ENCODE data around the gene BAAT.

The BAAT gene

DNA sequence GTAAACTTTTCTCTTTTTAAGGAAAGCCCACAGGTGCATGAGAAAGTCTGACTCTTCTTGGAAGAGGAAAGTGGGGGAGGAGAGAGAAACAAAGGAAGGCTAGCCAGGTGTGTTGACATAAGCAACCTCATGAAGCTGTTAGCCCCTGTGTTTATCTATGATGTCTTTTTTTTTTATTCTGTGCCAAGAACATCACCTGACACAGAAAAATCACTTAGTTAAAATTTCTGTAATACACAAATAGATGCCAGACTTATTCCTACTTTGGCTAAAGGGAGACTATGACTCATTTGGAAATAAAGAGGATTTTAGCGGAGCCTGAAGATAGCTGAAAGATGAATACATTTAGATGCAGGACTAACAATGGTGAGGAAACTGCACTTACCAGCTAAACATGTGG, 58.3 kb downstream of the BAAT start:
- peaks cover 15 to 21% of the 10 kb centered on the region in 2 donors for H3K9me3 ChIP-seq (ENCODE audit: control insufficient read depth in 1 of 2, low read length in 2 of 2)

DNA sequence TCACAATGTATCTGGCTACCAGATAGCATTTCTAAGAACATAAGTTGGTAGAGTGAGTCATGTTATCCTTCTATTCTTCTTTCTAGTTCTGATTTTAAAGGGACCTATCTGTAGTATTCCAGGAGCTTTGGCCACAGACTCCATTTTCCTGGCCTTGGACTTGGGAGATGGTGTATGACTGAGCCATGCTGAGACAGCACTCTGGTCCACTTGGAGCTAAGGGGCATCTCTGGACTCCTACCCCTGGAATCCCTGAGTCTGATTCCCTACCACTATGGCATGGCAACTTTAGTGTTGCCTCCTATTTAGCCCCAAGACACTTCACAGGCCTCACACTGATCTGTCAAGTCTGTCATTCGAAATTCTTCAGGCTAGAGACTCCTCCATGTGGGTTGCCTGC, 58.8 kb downstream of the BAAT start:
- Histone ChIP-seq H3K27me3 (ENCODE audit: control insufficient read depth in 1 of 2, insufficient read depth in 2 of 2, low read length in 2 of 2) (no peaks in the 10 kb centered on the region), H3K4me1 (ENCODE audit: control insufficient read depth in 1 of 2, insufficient read depth in 2 of 2, low read length in 2 of 2) (peaks cover 0 to 4% of the 10 kb centered on the region in 2 donors), H3K27ac (ENCODE audit: low read depth, low read length) (no peak overlapping the region), H3K9me3 (ENCODE audit: control insufficient read depth in 1 of 2, low read length in 2 of 2) (peaks cover 15 to 21% of the 10 kb centered on the region in 2 donors), H3K36me3 (ENCODE audit: control insufficient read depth in 1 of 2, insufficient read depth in 2 of 2, low read length in 2 of 2) (peaks cover 0 to 4% of the 10 kb centered on the region in 2 donors), H3K9ac (ENCODE audit: low read depth in 1 of 2, low read length in 2 of 2) (no peak overlapping the region), H3K4me3 (ENCODE audit: low read depth in 1 of 2, low read length in 2 of 2) (no peak overlapping the region)

More for the DNA sequence above, 58.3 kb downstream of the BAAT start:
- Histone ChIP-seq H3K4me3 (ENCODE audit: low read depth in 1 of 2, low read length in 2 of 2) (no peak overlapping the region), H3K4me1 (ENCODE audit: control insufficient read depth in 1 of 2, insufficient read depth in 2 of 2, low read length in 2 of 2) (peaks cover 0 to 4% of the 10 kb centered on the region in 2 donors), H3K27me3 (ENCODE audit: control insufficient read depth in 1 of 2, insufficient read depth in 2 of 2, low read length in 2 of 2) (no peaks in the 10 kb centered on the region), H3K9ac (ENCODE audit: low read depth in 1 of 2, low read length in 2 of 2) (no peak overlapping the region), H3K27ac (ENCODE audit: low read depth, low read length) (no peak overlapping the region), H3K36me3 (ENCODE audit: control insufficient read depth in 1 of 2, insufficient read depth in 2 of 2, low read length in 2 of 2) (peaks cover 0 to 4% of the 10 kb centered on the region in 2 donors)

DNA sequence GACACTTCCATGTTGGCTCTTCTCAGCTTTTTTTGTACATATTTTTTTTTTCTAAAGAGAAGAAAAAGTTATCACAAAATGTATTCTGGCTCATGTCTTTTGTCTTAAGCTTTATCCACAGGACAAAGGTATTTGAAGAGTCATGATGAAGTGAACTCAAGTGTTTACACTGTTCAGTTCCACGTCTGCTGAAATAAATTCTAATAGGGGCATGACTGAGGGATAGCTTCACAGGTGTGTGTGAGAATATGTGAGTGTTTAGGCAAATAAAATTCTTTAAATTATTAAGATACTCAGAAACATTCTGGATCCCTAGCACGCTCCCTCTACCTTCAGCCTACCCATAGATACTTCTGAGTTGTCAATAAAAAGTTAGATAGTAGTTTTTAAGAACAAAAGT, 59.8 kb downstream of the BAAT start:
- Histone ChIP-seq H3K4me3 (ENCODE audit: low read depth in 1 of 2, low read length in 2 of 2) (no peak overlapping the region), H3K36me3 (ENCODE audit: control insufficient read depth in 1 of 2, insufficient read depth in 2 of 2, low read length in 2 of 2) (peaks cover 0 to 4% of the 10 kb centered on the region in 2 donors), H3K27ac (ENCODE audit: low read depth, low read length) (no peak overlapping the region), H3K9me3 (ENCODE audit: control insufficient read depth in 1 of 2, low read length in 2 of 2) (peaks cover 15 to 21% of the 10 kb centered on the region in 2 donors), H3K4me1 (ENCODE audit: control insufficient read depth in 1 of 2, insufficient read depth in 2 of 2, low read length in 2 of 2) (peaks cover 0 to 4% of the 10 kb centered on the region in 2 donors), H3K9ac (ENCODE audit: low read depth in 1 of 2, low read length in 2 of 2) (no peak overlapping the region), H3K27me3 (ENCODE audit: control insufficient read depth in 1 of 2, insufficient read depth in 2 of 2, low read length in 2 of 2) (no peaks in the 10 kb centered on the region)

DNA sequence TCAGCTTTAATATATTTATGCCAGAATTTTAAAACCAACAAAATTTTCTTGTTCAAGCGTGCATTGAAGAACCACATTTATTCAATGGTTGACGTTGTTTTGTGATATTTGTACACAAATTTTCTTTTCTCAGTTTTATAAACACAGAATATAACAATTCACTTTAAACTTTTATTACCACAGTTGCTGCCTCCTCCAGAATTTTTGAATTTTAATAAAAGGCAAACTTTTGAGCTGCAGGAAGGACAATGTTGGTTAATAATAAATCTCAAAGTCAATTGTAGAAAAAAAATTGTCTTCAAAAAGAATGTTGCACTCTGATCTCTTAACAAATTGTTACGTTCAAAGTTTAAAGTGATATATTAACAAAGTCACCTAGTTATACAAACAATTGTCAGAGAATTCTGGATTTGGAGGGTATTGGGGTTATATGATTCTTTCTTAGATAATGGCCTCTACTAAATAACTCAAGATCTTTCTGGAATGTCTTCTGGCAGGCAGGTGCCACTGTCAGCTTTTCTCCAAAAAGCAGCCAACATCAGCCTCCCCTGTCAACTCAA, 60.5 kb downstream of the BAAT start:
- no peak overlapping the region for H3K4me3 ChIP-seq (ENCODE audit: low read depth in 1 of 2, low read length in 2 of 2)
- peaks cover 15 to 21% of the 10 kb centered on the region in 2 donors for H3K9me3 ChIP-seq (ENCODE audit: control insufficient read depth in 1 of 2, low read length in 2 of 2)
- H3K4me1 ChIP-seq (ENCODE audit: control insufficient read depth in 1 of 2, insufficient read depth in 2 of 2, low read length in 2 of 2): peaks cover 0 to 4% of the 10 kb centered on the region in 2 donors
- H3K27ac ChIP-seq (ENCODE audit: low read depth, low read length): no peak overlapping the region
- H3K27me3 ChIP-seq (ENCODE audit: control insufficient read depth in 1 of 2, insufficient read depth in 2 of 2, low read length in 2 of 2): no peaks in the 10 kb centered on the region
- H3K36me3 ChIP-seq (ENCODE audit: control insufficient read depth in 1 of 2, insufficient read depth in 2 of 2, low read length in 2 of 2): peaks cover 0 to 4% of the 10 kb centered on the region in 2 donors
- H3K9ac ChIP-seq (ENCODE audit: low read depth in 1 of 2, low read length in 2 of 2): no peak overlapping the region

DNA sequence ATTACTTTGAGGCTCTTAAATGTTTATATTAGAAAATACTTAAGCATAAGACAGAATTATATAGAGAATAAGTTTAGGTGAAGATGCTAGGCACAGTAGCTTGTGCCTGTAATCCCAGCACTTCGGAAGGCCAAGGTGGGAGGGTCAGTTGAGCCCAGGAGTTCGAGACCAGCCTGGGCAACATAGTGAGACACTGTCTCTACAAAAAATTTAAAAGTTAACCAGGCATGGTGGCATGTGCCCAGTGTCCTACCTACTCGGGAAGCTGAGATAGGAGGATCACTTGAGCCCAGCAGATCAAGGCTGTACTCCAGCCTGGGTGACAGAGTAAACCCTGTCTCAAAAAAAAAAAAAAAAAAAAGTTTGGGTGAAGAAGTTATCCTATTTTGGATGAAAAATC, 61.7 kb downstream of the BAAT start:
- Histone ChIP-seq H3K27ac (ENCODE audit: low read depth, low read length) (no peak overlapping the region), H3K9me3 (ENCODE audit: control insufficient read depth in 1 of 2, low read length in 2 of 2) (peaks cover 15 to 19% of the 10 kb centered on the region in 2 donors), H3K27me3 (ENCODE audit: control insufficient read depth in 1 of 2, insufficient read depth in 2 of 2, low read length in 2 of 2) (no peaks in the 10 kb centered on the region), H3K36me3 (ENCODE audit: control insufficient read depth in 1 of 2, insufficient read depth in 2 of 2, low read length in 2 of 2) (peaks cover 0 to 4% of the 10 kb centered on the region in 2 donors), H3K4me1 (ENCODE audit: control insufficient read depth in 1 of 2, insufficient read depth in 2 of 2, low read length in 2 of 2) (peaks cover 0 to 4% of the 10 kb centered on the region in 2 donors), H3K4me3 (ENCODE audit: low read depth in 1 of 2, low read length in 2 of 2) (no peak overlapping the region), H3K9ac (ENCODE audit: low read depth in 1 of 2, low read length in 2 of 2) (no peak overlapping the region)

DNA sequence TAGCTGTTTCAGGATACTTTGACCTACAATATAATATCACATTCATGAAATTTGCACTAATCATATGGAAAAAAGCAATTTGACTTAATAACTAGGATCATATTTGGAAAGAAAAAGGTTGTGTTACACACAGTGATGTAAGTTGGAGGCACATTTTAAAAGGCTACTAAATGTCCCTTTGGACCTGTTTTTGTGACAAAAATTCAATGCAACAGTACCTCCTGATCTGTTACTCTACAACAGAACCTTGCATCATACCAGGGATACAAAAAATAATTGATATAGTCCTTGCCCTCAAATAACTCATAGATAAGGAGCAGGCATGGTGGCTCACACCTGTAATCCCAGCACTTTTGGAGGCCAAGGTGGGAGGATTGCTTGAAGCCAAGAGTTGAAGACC, 67.1 kb downstream of the BAAT start:
- Histone ChIP-seq H3K9ac (ENCODE audit: low read depth in 1 of 2, low read length in 2 of 2) (no peak overlapping the region), H3K27me3 (ENCODE audit: control insufficient read depth in 1 of 2, insufficient read depth in 2 of 2, low read length in 2 of 2) (no peaks in the 10 kb centered on the region), H3K4me3 (ENCODE audit: low read depth in 1 of 2, low read length in 2 of 2) (no peak overlapping the region), H3K9me3 (ENCODE audit: control insufficient read depth in 1 of 2, low read length in 2 of 2) (no peaks in the 10 kb centered on the region), H3K4me1 (ENCODE audit: control insufficient read depth in 1 of 2, insufficient read depth in 2 of 2, low read length in 2 of 2) (no peaks in the 10 kb centered on the region), H3K36me3 (ENCODE audit: control insufficient read depth in 1 of 2, insufficient read depth in 2 of 2, low read length in 2 of 2) (no peaks in the 10 kb centered on the region), H3K27ac (ENCODE audit: low read depth, low read length) (no peak overlapping the region)

DNA sequence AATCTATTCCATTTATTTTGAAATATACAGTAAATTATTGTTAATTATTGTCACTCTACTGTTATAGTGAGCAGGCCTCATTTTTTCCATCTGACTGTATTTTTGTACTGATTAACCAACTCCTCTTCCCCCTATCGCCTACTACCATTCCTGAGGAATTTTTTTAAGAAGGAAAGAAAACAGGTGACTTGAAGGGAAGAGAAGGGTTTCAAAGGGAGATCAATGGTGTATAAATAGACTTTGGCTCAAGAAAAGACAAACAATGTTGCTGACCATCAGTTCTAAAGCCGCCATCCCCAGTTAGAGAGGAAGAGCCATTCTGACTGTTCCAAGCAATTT, 69.7 kb downstream of the BAAT start:
- no peak overlapping the region for H3K27ac ChIP-seq (ENCODE audit: low read depth, low read length)
- no peaks in the 10 kb centered on the region for H3K4me1 ChIP-seq (ENCODE audit: control insufficient read depth in 1 of 2, insufficient read depth in 2 of 2, low read length in 2 of 2)
- no peaks in the 10 kb centered on the region for H3K27me3 ChIP-seq (ENCODE audit: control insufficient read depth in 1 of 2, insufficient read depth in 2 of 2, low read length in 2 of 2)
- no peaks in the 10 kb centered on the region for H3K36me3 ChIP-seq (ENCODE audit: control insufficient read depth in 1 of 2, insufficient read depth in 2 of 2, low read length in 2 of 2)
- H3K9ac ChIP-seq (ENCODE audit: low read depth in 1 of 2, low read length in 2 of 2): no peak overlapping the region
- no peak overlapping the region for H3K4me3 ChIP-seq (ENCODE audit: low read depth in 1 of 2, low read length in 2 of 2)
- H3K9me3 ChIP-seq (ENCODE audit: control insufficient read depth in 1 of 2, low read length in 2 of 2): no peaks in the 10 kb centered on the region

DNA sequence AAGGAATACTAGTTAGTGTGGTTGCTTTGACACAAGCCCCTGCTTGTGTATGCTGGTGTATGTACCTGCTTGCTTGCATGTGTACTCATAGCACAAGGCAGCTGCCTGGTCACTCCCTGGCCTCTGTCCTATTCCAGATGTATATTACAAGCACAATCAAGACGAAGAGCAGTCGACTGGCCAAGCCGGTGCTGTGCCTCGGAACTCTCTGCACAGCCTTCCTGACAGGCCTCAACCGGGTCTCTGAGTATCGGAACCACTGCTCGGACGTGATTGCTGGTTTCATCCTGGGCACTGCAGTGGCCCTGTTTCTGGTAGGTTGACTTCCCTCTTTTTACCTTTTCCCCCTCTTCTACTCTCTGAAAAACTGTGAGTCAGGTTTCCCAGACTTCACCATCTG, 72.1 kb downstream of the BAAT start:
- H3K4me3 ChIP-seq (ENCODE audit: low read depth in 1 of 2, low read length in 2 of 2): no peak overlapping the region
- H3K27me3 ChIP-seq (ENCODE audit: control insufficient read depth in 1 of 2, insufficient read depth in 2 of 2, low read length in 2 of 2): no peaks in the 10 kb centered on the region
- no peaks in the 10 kb centered on the region for H3K9me3 ChIP-seq (ENCODE audit: control insufficient read depth in 1 of 2, low read length in 2 of 2)
- H3K27ac ChIP-seq (ENCODE audit: low read depth, low read length): no peak overlapping the region
- H3K9ac ChIP-seq (ENCODE audit: low read depth in 1 of 2, low read length in 2 of 2): no peak overlapping the region
- H3K4me1 ChIP-seq (ENCODE audit: control insufficient read depth in 1 of 2, insufficient read depth in 2 of 2, low read length in 2 of 2): no peaks in the 10 kb centered on the region
- no peaks in the 10 kb centered on the region for H3K36me3 ChIP-seq (ENCODE audit: control insufficient read depth in 1 of 2, insufficient read depth in 2 of 2, low read length in 2 of 2)

DNA sequence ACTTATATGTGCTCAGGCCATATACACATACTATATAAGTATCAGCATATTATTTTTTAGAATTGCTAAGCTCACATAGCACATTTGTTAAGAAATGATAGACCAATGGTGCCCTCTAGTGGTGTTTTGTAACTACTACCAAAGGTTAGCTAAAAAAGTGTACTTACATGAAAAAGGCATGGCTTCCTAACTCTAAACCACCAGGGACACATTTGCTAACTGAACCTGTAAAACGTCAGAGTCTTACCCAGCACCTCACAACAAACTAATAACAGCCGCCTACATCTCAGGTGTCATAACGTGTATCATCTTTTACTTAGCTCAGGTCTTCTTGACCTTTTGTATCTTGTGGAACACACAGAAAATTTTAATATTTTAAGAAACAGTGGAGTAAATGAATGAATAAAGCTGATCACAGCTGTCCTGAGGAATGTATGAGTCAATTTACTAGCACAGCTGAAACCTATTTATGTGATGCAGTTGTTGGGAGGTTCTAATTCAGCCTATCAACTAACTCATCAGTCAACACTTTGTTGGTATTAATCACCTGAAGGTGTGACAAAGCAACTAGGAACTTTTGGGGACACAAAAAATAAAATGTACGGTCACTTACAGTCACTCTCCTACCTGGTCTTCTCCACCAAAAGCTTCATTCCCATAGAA, 72.9 kb downstream of the BAAT start:
- Histone ChIP-seq H3K9me3 (ENCODE audit: control insufficient read depth in 1 of 2, low read length in 2 of 2) (no peaks in the 10 kb centered on the region), H3K4me3 (ENCODE audit: low read depth in 1 of 2, low read length in 2 of 2) (no peak overlapping the region), H3K27me3 (ENCODE audit: control insufficient read depth in 1 of 2, insufficient read depth in 2 of 2, low read length in 2 of 2) (no peaks in the 10 kb centered on the region), H3K4me1 (ENCODE audit: control insufficient read depth in 1 of 2, insufficient read depth in 2 of 2, low read length in 2 of 2) (no peaks in the 10 kb centered on the region), H3K27ac (ENCODE audit: low read depth, low read length) (no peak overlapping the region), H3K36me3 (ENCODE audit: control insufficient read depth in 1 of 2, insufficient read depth in 2 of 2, low read length in 2 of 2) (no peaks in the 10 kb centered on the region), H3K9ac (ENCODE audit: low read depth in 1 of 2, low read length in 2 of 2) (no peak overlapping the region)

DNA sequence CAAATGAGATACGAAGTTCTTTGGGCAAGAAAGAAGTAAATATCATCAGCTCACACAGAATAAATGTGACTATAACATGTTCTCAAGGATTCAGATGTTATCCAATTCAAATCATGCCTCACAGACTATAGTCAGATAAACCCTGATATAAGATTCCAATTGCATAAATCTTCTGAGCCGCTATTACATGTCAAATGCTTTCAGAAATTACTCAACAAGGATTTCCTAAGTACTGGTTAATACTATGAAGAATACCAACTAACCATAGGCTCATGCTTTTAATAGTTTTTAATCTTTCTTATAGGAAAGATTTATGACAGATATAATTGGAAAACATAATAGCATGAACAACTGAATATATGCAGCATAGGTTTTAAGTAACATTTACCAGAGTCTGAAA, 73.6 kb downstream of the BAAT start:
- Histone ChIP-seq H3K36me3 (ENCODE audit: control insufficient read depth in 1 of 2, insufficient read depth in 2 of 2, low read length in 2 of 2) (no peaks in the 10 kb centered on the region), H3K9ac (ENCODE audit: low read depth in 1 of 2, low read length in 2 of 2) (no peak overlapping the region), H3K4me3 (ENCODE audit: low read depth in 1 of 2, low read length in 2 of 2) (no peak overlapping the region), H3K27ac (ENCODE audit: low read depth, low read length) (no peak overlapping the region), H3K9me3 (ENCODE audit: control insufficient read depth in 1 of 2, low read length in 2 of 2) (no peaks in the 10 kb centered on the region), H3K27me3 (ENCODE audit: control insufficient read depth in 1 of 2, insufficient read depth in 2 of 2, low read length in 2 of 2) (no peaks in the 10 kb centered on the region), H3K4me1 (ENCODE audit: control insufficient read depth in 1 of 2, insufficient read depth in 2 of 2, low read length in 2 of 2) (no peaks in the 10 kb centered on the region)

Measured in duodenal mucosa (tissue), 2 donors.